HG02852 (cell line): Measurements from ENCODE around the gene CHD9NB.

Experiments
- ATAC-seq: cut with Tn5 transposase; IDR thresholded peaks from one replicate; pipeline ENCODE4 v1.9.1; 2021; ENCODE audit warnings: mild to moderate bottlenecking, moderate library complexity; ENCODE audit not compliant: unreplicated experiment

Gene CHD9NB

GRCh38 chr16:53035176-53035942 lies 17.3 kb downstream of the CHD9NB start:
- no peak for ATAC-seq

GRCh38 chr16:53034306-53034705 lies 18.4 kb downstream of the CHD9NB start:
- no peak for ATAC-seq

GRCh38 chr16:53031323-53031942 lies 21.3 kb downstream of the CHD9NB start:
- ATAC-seq, result no peak

- ATAC-seq, result no peak
These were observed 22.7 kb downstream of the CHD9NB start for GRCh38 chr16:53029971-53030370.

GRCh38 chr16:53024045-53024444 lies 28.7 kb downstream of the CHD9NB start:
- ATAC-seq, result peak; percentile 67

GRCh38 chr16:53022374-53022773 lies 30.3 kb downstream of the CHD9NB start:
- peak; percentile 47 for ATAC-seq

- ATAC-seq, result no peak
These were observed 33.8 kb downstream of the CHD9NB start for GRCh38 chr16:53018834-53019416.

GRCh38 chr16:53014287-53014686 lies 38.4 kb downstream of the CHD9NB start:
- ATAC-seq, result no peak

GRCh38 chr16:53007095-53007494 lies 45.6 kb downstream of the CHD9NB start:
- ATAC-seq, result no peak

GRCh38 chr16:52997922-52998321 lies 54.8 kb downstream of the CHD9NB start:
- ATAC-seq, result no peak

- no peak for ATAC-seq
These were observed 57.8 kb downstream of the CHD9NB start for GRCh38 chr16:52994942-52995341.

- no peak for ATAC-seq
These were observed 59.5 kb downstream of the CHD9NB start for GRCh38 chr16:52993179-52993578.

GRCh38 chr16:52991572-52991971 lies 61.1 kb downstream of the CHD9NB start:
- no peak for ATAC-seq
